GM21576 (cell line): Measurements from ENCODE around the gene FLT1.
A peak's percentile ranks its signal among the peaks of the same experiment; 100 is the strongest.

Source experiments
- ATAC-seq: cut with Tn5 transposase; IDR thresholded peaks from one replicate; pipeline ENCODE4 v1.9.1; 2021; ENCODE audit warnings: mild to moderate bottlenecking, moderate library complexity; ENCODE audit not compliant: unreplicated experiment

FLT1 gene

GRCh38 chr13:28326056-28326455 lies 168.9 kb downstream of the FLT1 start:
- ATAC-seq, result no peak

DNA sequence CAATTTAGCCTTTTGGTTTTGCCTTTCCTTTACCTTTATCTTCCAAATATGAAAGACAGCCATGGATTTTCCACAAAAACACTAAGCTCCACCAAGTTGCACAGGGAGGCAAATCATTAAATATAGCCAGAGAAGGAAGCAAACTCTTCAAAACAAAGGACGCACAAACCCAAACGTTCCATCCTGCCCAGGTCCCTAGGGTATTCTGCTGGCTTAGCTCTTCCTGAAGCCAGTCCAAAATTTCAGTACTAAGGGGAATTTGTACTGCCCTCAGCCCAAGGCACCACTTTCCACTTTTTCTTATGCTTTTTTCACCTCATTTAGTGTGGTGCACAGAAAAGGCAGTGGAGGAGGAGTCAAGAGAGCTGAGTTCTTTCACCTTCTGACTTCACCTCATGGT lies 169.9 kb downstream of the FLT1 start:
- ATAC-seq, result no peak

- ATAC-seq, result no peak
These were observed 170.6 kb downstream of the FLT1 start for GRCh38 chr13:28324181-28324789.

GRCh38 chr13:28322256-28322905 lies 172.5 kb downstream of the FLT1 start:
- no peak for ATAC-seq

DNA sequence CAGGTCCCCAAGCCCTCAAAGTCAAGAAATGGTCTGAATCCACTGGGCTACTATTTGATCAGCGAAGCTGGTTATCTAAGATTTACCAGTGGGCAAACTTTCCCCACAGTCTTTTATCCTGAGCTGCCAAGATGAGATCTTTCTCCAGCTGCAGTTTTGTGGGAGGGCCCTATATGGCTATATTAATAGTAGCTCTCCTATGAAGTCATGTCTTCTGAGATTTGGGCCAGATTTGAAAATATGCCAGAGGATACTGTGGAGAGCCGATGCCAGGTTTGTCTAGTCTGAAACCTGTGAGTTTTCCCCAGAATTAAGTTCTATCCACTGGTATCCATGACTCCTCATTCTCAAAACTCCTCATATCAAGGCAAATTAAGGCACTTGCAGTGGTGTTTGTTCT lies 173.2 kb downstream of the FLT1 start:
- ATAC-seq, result no peak

DNA sequence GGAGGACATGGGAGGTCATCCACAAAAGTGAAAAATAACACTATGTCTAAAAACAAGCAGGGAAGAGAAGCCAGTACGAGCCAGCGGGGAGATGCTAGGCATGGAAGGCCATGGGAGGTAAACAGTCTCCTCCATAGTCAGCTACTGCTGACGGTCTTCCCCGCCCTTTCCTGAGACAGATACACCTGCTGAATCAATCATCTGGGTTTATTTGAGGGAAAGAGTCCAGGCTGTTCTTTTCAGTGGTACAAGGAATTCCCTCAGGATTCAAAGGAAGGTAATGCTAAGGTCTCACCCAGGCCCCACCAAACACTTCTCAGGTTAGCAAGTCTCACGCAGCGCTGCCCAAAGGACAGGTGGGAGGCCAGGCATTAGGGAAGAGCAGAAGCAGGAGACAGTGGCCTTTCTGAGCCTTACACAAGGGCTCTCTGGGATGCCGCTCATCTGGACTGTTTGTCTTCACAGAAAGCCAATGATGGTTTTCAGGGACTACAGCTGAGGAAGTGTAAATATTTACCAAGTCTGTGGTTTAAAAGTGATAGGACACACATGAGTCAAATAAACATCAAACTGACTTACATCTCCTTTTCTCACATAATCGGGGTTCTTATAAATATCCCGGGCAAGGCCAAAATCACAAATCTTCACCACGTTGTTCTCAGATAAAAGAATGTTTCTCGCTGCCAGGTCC lies 173.9 kb downstream of the FLT1 start:
- no peak for ATAC-seq

- no peak for ATAC-seq
These were observed 174.7 kb downstream of the FLT1 start for GRCh38 chr13:28320209-28320608.

DNA sequence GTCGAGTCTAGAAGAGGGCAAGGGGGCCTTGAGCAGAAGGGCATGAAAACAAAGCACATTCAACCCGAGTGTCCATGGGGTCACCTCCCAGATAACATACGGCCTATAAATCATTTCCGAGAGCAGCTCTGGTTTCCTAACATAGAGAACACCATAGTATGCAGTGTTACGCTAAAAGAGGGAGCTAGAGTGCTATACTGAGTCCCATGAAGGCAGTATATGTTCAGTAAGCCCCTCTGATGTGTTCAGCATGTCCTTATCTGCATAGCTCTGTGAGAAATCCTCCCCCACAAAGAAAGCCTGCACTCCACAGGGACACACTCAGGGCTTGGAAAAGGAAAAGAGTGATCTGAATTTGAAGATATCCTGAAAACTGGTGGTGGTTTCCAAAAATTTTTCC lies 175.4 kb downstream of the FLT1 start:
- no peak for ATAC-seq

DNA sequence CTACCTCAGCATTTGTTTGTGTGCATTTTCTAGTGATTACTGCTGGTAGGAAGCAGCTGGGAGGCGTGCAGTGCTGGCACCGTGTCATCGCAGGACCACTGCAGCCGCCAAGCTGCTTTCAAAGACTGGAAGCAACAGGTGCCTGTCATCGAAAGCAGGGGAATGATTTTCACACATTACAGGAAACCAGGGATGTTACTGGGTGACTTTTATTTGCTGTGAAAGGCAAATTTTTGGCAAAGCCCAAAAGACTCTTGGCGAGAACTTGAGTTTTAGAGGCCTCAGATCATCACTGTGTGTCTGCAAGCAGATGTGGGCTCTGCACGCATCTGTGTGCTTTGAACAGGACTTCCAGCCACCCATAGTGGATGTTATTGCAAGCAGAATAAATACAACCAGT lies 176.4 kb downstream of the FLT1 start:
- no peak for ATAC-seq

GRCh38 chr13:28316836-28317235 lies 178.1 kb downstream of the FLT1 start:
- no peak for ATAC-seq

DNA sequence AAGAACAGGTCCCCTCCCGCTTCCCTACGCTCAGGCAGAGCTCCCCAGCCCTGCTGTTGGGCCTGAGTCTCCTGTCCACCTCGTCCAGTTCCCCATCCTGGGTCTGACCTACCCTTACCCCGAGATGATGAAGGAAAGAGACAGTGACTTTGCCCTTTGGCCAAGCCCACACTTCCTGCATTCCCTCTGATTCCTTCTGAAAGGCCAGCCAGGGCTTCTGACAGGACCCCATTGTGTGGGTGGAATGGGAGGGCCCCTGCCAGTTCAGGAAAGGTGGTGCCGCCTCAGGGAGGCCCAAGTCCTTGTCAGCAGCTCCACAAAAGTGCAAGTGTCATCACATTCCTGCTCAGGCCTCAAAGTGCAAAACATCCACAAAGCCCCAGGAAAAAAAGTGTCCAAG lies 178.8 kb downstream of the FLT1 start:
- ATAC-seq, result no peak

DNA sequence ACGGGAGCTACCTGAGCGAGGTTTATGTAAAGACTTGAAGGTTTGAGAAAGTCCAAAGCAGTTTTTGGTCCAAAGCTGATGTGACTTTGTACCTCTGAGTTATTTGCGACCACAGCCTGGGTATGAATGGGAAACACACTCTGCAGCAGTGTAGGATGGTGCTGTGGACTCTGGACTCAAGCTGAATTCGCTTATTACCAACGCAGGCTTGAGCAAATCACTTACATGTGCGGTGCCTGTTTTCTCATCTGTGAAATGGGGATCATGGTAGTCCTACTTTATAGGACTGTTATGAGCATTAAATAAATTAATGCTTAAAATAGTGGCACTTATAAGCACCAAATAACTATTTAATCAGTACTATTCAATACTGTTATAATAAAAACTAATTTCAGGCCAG lies 180.0 kb downstream of the FLT1 start:
- no peak for ATAC-seq

GRCh38 chr13:28313579-28313978 lies 181.3 kb downstream of the FLT1 start:
- no peak for ATAC-seq

DNA sequence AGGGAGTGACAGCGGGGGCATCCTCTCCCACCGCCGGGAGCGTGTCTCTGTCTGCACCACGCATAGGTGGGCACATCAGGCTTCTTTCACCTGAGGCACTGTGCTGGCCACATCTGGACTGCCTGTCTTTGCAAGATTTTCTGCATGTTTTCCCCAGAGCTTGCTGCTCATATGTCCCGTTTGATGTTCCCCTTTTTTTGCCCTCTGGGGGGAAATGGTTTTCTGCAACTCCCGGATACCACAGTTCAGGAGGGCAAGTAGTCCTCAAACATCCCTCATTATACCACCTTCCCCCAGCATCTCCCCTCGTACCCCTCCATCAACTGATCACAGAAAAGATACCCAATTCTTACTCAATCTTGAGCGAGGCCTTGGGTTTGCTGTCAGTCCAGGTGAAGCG lies 188.6 kb downstream of the FLT1 start:
- no peak for ATAC-seq

- ATAC-seq, result no peak
These were observed 193.1 kb downstream of the FLT1 start for GRCh38 chr13:28301839-28302238.

GRCh38 chr13:28299916-28300315 lies 195.0 kb downstream of the FLT1 start:
- no peak for ATAC-seq

GRCh38 chr13:28297341-28297740 lies 197.6 kb downstream of the FLT1 start:
- ATAC-seq, result no peak

- ATAC-seq, result peak; percentile 70
These were observed 208.7 kb downstream of the FLT1 start for GRCh38 chr13:28286263-28286662.

DNA sequence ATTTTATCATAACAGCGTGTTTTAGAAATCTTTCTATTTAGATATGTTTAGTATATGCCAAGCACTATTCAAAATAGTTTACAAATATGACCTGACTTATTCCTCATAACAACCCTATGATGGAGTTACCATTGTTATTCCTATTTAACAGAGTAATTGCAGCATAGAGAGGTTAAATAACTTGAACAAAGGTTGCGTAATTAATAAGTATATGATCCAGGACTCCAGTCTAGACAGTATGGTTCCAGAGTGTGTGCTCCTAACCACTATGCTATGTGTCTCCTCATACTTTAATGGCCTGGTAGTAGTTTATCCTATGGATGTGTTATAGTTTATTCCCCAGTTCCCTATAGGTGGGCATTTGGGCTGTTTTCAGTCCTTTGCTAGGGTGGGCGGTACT lies 211.3 kb downstream of the FLT1 start:
- ATAC-seq, result no peak

DNA sequence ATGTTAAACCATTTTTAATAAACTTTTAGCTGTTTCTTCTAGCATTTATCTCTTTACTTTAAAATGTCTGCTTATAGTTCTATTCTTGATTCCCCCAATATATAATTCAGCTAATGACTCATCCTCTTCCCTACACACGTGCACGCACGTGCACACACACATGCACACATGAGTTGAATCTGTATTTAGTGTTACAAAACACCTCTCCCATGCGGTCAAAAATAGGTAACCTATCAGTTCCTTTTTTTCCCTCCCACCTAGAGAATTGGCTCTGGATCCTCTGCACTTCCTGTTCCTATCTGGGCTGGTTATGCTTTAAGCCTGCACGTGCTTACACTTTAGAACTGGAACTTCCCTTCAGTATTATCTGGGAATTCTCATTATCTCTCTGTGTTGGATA lies 212.5 kb downstream of the FLT1 start:
- no peak for ATAC-seq

DNA sequence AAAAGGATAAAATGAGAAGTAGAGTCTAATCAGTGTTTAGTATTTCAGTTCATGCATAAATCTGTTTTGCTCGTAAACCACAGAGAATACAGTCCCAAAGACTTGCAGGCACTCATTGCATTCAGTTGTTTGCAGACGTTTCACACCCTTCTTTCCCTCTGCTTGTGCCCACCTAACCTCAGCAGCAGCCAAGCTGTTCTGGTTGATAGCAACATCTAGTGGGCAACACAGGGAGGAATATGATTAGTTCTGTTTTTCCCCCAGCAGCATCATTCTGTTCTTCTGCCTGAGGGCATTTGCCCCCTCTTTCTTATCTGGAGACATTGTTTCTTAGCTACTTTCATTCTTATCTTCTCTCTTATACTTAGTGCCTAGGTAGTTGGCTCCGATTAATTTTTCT lies 221.0 kb downstream of the FLT1 start:
- ATAC-seq, result no peak

GRCh38 chr13:28271056-28271840 lies 223.7 kb downstream of the FLT1 start:
- no peak for ATAC-seq
